Mammary epithelial cell (primary cell): ENCODE measurements around the gene FOXM1.

Experiments
- EZH2 ChIP-seq: IDR thresholded peaks from 2 replicates; pipeline ENCODE4 v1.6.1; 2012; ENCODE audit warnings: low read length, inconsistent platforms, borderline replicate concordance
- TF ChIP-seq, protein P1 (sequence below), 2 donors: IDR thresholded peaks in 1 of 2; conservative IDR thresholded peaks in 1 of 2; 2 replicates each; pipeline ENCODE4 v1.5.1; 2011 to 2012; ENCODE audit warnings: inconsistent platforms in 2 of 2, low read length in 2 of 2, mild to moderate bottlenecking in 2 of 2, control low read depth in 1 of 2, low read depth in 1 of 2; ENCODE audit not compliant: insufficient read depth in 1 of 2; ENCODE audit errors: extremely low read depth in 1 of 2

DNA sequence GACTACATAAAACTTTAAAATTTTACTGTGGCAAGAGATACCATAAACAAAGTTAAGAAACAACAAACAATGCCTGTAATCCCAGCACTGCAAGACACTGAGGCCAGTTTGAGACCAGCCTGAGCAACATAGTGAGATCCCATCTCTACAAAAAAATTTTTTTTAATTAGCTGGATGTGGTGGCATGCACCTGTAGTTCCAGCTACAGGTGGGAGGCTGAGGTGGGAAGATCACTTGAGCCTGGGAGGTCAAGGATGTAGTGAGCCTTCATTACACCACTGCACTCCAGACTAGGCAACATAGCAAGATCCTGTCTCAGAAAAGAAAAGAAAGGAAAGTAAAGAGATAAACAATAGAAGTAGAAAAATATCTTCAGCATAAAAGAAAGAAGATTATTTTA lies 16.8 kb downstream of the FOXM1 start:
- TF ChIP-seq, protein P1, sequence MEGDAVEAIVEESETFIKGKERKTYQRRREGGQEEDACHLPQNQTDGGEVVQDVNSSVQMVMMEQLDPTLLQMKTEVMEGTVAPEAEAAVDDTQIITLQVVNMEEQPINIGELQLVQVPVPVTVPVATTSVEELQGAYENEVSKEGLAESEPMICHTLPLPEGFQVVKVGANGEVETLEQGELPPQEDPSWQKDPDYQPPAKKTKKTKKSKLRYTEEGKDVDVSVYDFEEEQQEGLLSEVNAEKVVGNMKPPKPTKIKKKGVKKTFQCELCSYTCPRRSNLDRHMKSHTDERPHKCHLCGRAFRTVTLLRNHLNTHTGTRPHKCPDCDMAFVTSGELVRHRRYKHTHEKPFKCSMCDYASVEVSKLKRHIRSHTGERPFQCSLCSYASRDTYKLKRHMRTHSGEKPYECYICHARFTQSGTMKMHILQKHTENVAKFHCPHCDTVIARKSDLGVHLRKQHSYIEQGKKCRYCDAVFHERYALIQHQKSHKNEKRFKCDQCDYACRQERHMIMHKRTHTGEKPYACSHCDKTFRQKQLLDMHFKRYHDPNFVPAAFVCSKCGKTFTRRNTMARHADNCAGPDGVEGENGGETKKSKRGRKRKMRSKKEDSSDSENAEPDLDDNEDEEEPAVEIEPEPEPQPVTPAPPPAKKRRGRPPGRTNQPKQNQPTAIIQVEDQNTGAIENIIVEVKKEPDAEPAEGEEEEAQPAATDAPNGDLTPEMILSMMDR (conservative IDR thresholded peaks at IDR 0.05 in 1 of 2, IDR thresholded peaks at IDR 0.05 in 1 of 2; ENCODE audit: extremely low read depth in 1 of 2, insufficient read depth in 1 of 2, low read depth in 1 of 2, low read length in 2 of 2): no peak
- no peak for TF ChIP-seq EZH2
